HS-27A (cell line): ENCODE measurements around the gene NCEH1.
"Not testable (repeated sequence)": the region's sequence is repeated elsewhere in the genome, so short reads cannot be mapped to it uniquely, and the experiment has no call there.

ENCODE experiments used
- DNase-seq: peaks from one replicate; pipeline ENCODE4 v3.0.0-alpha.2; 2012; ENCODE audit warnings: low read depth, missing footprints

Gene NCEH1

GRCh38 chr3:172707030-172707429, 3.8 kb downstream of the NCEH1 start:
- no peak for DNase-seq

GRCh38 chr3:172705170-172705569, 5.7 kb downstream of the NCEH1 start:
- DNase-seq = no peak

- DNase-seq = no peak
Measured at GRCh38 chr3:172704001-172704400, 6.9 kb downstream of the NCEH1 start.

GRCh38 chr3:172702731-172703130, 8.1 kb downstream of the NCEH1 start:
- not testable (repeated sequence) for DNase-seq

GRCh38 chr3:172702256-172702655, 8.6 kb downstream of the NCEH1 start:
- no peak for DNase-seq

GRCh38 chr3:172701751-172702150, 9.1 kb downstream of the NCEH1 start:
- DNase-seq = no peak

GRCh38 chr3:172700936-172701455, 9.9 kb downstream of the NCEH1 start:
- no peak for DNase-seq

GRCh38 chr3:172700256-172700655, 10.6 kb downstream of the NCEH1 start:
- DNase-seq = no peak

- no peak for DNase-seq
Measured at GRCh38 chr3:172699031-172699430, 11.8 kb downstream of the NCEH1 start.

GRCh38 chr3:172698631-172699030, 12.2 kb downstream of the NCEH1 start:
- DNase-seq = no peak

- DNase-seq = no peak
Measured at GRCh38 chr3:172697558-172697957, 13.3 kb downstream of the NCEH1 start.

GRCh38 chr3:172696357-172696756, 14.5 kb downstream of the NCEH1 start:
- no peak for DNase-seq

GRCh38 chr3:172694573-172695246, 16.2 kb downstream of the NCEH1 start:
- no peak for DNase-seq

GRCh38 chr3:172692751-172693338, 18.0 kb downstream of the NCEH1 start:
- DNase-seq = no peak

- DNase-seq = no peak
Measured at GRCh38 chr3:172690936-172691335, 19.9 kb downstream of the NCEH1 start.

- DNase-seq = no peak
Measured at GRCh38 chr3:172688588-172688987, 22.3 kb downstream of the NCEH1 start.

- no peak for DNase-seq
Measured at GRCh38 chr3:172687501-172687900, 23.4 kb downstream of the NCEH1 start.

GRCh38 chr3:172685331-172686214, 25.3 kb downstream of the NCEH1 start:
- no peak for DNase-seq

- no peak for DNase-seq
Measured at GRCh38 chr3:172680684-172681083, 30.2 kb downstream of the NCEH1 start.

- DNase-seq = no peak
Measured at GRCh38 chr3:172679599-172679998, 31.3 kb downstream of the NCEH1 start.

GRCh38 chr3:172678068-172678467, 32.8 kb downstream of the NCEH1 start:
- DNase-seq = no peak

- DNase-seq = no peak
Measured at GRCh38 chr3:172676196-172676922, 34.5 kb downstream of the NCEH1 start.
